HG02870 (cell line): Measurements from ENCODE around the gene HDGFL1.

ENCODE experiments used
- ATAC-seq: cut with Tn5 transposase; IDR thresholded peaks from one replicate; pipeline ENCODE4 v1.9.1; 2021; ENCODE audit warnings: mild to moderate bottlenecking, moderate library complexity; ENCODE audit not compliant: unreplicated experiment

Gene HDGFL1

GRCh38 chr6:22569281-22570184 lies at the start of gene HDGFL1:
TSS of gene HDGFL1 (plus strand) at chr6:22569566. CDS start at chr6:22569576, 10 bp downstream.
- ATAC-seq, result no peak

GRCh38 chr6:22521035-22521434 lies 48.3 kb upstream of the HDGFL1 start:
- ATAC-seq, result no peak

- ATAC-seq, result no peak
Measured at GRCh38 chr6:22526736-22527135, 42.6 kb upstream of the HDGFL1 start.

- no peak for ATAC-seq
Measured at GRCh38 chr6:22529866-22530265, 39.5 kb upstream of the HDGFL1 start.

GRCh38 chr6:22530506-22530905 lies 38.9 kb upstream of the HDGFL1 start:
- no peak for ATAC-seq

- ATAC-seq, result no peak
Measured at GRCh38 chr6:22536122-22536521, 33.2 kb upstream of the HDGFL1 start.

- ATAC-seq, result no peak
Measured at GRCh38 chr6:22544476-22544875, 24.9 kb upstream of the HDGFL1 start.

GRCh38 chr6:22545051-22545450 lies 24.3 kb upstream of the HDGFL1 start:
- no peak for ATAC-seq

- no peak for ATAC-seq
Measured at GRCh38 chr6:22546236-22546635, 23.1 kb upstream of the HDGFL1 start.

- ATAC-seq, result no peak
Measured at GRCh38 chr6:22550971-22551670, 18.2 kb upstream of the HDGFL1 start.

- ATAC-seq, result no peak
Measured at GRCh38 chr6:22556266-22556665, 13.1 kb upstream of the HDGFL1 start.

GRCh38 chr6:22557007-22557406 lies 12.4 kb upstream of the HDGFL1 start:
- no peak for ATAC-seq

DNA sequence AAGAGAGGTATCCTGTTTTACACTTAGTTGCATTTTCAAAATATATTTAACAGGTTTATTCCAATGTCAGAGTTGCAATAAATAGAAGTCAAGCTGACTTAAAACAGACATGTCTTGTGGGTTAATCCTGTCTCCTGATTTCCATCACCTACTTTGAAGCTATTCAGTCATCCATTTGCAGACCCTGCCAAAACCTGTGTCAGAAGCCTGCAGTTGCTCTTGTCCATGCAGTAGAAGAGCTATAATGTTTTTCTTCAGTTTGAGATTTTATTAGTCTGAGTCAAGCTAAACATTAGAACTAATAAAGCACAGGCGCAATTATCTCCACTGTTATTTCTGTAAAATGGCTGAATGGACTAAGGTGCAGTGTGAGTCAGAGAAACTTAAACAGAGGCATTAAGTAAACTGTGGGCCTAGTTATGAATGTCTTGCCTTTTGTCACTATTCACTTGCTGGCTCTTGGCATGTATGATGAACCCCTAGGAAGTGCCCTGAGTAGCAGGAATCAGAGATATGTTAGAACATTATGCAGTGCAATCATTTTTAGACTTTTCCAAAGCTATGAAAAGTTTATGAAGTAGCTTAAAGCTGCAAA lies 11.0 kb upstream of the HDGFL1 start:
- ATAC-seq, result no peak

DNA sequence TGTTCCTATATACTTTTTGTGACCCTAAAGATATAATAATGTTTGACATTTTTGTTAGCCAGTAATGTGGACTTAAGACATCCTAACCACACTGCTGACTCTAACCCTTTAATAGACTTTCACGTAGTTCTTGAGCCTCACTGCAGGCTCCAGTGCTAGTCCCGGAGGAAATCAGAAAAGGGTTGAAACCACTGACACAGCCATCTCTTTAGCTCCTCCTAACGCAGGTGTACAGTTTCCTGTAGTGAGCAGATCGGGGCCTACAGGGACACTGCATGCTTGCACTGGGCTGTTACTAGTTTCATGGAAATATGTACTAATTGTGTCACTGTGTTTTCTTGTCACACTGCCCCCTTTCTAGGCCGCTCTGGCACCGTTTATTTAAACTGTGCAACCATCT lies 512 bp upstream of the HDGFL1 start:
- no peak for ATAC-seq

- ATAC-seq, result no peak
Measured at GRCh38 chr6:22570185-22570551, 802 bp downstream of the HDGFL1 start.

GRCh38 chr6:22575190-22575589 lies 5.8 kb downstream of the HDGFL1 start:
- no peak for ATAC-seq

DNA sequence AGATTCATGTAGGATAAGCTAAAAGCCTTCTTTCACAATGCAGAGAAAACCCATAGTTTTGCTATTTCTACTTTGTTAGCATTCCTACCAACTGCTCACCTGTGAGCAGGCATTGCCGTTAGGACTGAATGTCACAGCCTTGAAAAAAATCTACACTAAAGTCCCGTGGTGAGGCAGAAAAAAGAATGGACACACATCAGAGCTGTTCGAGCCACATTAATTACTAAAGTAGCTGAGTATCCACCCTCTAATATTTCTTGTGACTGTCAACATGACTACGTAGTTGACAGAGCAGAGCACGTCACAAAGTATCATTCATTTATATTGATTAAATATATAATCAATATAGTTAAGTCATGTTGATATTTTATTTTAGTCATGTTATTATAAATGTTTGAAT lies 10.1 kb downstream of the HDGFL1 start:
- ATAC-seq, result no peak

- ATAC-seq, result no peak
Measured at GRCh38 chr6:22580337-22580736, 11.0 kb downstream of the HDGFL1 start.

DNA sequence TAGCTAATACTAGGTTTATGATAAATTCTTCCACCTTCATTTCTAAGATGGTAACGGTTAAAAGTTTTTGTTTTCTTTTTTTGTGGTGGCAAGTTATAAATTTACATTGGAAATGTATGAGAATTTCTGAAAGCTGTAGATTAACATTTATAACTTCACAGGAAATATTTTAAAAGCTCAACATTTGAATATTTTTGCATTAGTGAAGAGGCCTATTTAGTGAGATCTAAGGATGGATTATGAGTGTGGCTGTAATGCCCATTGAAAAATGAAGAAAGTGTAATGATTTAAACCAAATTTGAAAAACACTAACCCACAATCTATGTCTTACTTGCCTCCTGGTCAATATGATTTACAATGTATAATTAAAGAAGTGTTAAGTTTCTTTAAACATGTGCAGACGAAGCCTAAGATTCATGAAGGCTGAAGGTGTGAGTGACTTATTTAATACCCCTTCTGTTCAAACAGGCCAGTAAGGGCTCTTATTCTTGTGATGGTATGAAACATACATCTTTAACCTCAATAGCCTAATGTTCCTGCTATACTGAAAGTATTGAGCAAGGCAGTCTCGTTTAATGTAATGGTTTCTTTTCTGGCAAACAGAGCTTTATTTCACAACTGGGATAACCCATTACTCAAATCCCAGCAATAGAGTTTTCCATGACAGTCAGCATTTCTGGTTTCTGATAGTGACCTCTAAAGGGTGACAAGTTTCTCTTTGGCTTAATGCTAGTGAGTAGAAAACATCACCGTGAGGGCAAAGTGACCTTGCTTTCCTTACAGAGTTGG lies 13.2 kb downstream of the HDGFL1 start:
- ATAC-seq, result no peak

DNA sequence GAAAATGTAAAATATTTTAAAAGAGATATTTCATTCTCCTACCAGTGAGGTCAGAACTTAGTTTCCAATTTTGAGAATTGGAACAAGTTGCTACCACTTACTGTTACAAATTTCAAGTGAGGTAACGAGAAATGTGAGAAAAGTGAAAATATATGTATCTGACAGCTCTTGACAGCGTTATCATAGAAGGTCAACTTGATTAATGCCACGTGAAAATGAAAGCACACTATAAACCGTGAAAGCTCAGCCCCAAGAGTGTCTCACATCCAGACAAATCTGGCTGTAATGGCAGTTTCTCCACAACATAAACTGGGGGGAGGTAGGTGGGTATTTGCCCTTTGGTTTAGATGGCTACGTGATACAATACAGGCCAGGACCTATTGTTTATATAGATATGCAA lies 13.9 kb downstream of the HDGFL1 start:
- no peak for ATAC-seq

- ATAC-seq, result no peak
Measured at GRCh38 chr6:22583927-22584326, 14.6 kb downstream of the HDGFL1 start.
